Nephron (organoid): ENCODE measurements around the gene TTLL11.

ENCODE experiments used
- H3K27ac Mint-ChIP-seq, 3 experiments: 2 replicates each; pipeline ENCODE4 v1.8.0; 2020; ENCODE audit warnings: mixed read lengths in 3 of 3, mild to moderate bottlenecking in 2 of 3, moderate library complexity in 1 of 3
- H3K27me3 Mint-ChIP-seq: 2 replicates; pipeline ENCODE4 v1.8.0; 2021; ENCODE audit warnings: low read depth, mild to moderate bottlenecking, moderate library complexity, mixed read lengths
- H3K36me3 Mint-ChIP-seq: 2 replicates; pipeline ENCODE4 v1.8.0; 2020; ENCODE audit warnings: low read depth, mixed read lengths
- H3K4me1 Mint-ChIP-seq: 2 replicates; pipeline ENCODE4 v1.8.0; 2020; ENCODE audit warnings: mixed read lengths
- H3K4me3 Mint-ChIP-seq, 3 experiments: 2 replicates each; pipeline ENCODE4 v1.8.0; 2020; ENCODE audit warnings: mild to moderate bottlenecking in 3 of 3, mixed read lengths in 3 of 3, moderate library complexity in 2 of 3
- H3K9me3 Mint-ChIP-seq: 2 replicates; pipeline ENCODE4 v1.8.0; 2020; ENCODE audit warnings: mixed read lengths
- TF ChIP-seq, protein P1 (sequence below), 3 experiments: fragments of 200-600 bp; sonication (generic); IDR thresholded peaks; one replicate each; pipeline ENCODE4 v1.5.0; 2021; ENCODE audit warnings: antibody characterized with exemption in 3 of 3; ENCODE audit not compliant: unreplicated experiment in 3 of 3

TTLL11 gene

GRCh38 chr9:122115176-122116035 lies 22.3 kb upstream of the TTLL11 start:
- Mint-ChIP-seq H3K36me3 (no peaks in the 10 kb centered on the region), H3K27ac (no peak overlapping the region), H3K9me3 (no peaks in the 10 kb centered on the region), H3K27me3 (peaks cover 28% of the 10 kb centered on the region), H3K4me3 (no peak overlapping the region), H3K4me1 (peaks cover 22% of the 10 kb centered on the region)
- TF ChIP-seq, protein P1, sequence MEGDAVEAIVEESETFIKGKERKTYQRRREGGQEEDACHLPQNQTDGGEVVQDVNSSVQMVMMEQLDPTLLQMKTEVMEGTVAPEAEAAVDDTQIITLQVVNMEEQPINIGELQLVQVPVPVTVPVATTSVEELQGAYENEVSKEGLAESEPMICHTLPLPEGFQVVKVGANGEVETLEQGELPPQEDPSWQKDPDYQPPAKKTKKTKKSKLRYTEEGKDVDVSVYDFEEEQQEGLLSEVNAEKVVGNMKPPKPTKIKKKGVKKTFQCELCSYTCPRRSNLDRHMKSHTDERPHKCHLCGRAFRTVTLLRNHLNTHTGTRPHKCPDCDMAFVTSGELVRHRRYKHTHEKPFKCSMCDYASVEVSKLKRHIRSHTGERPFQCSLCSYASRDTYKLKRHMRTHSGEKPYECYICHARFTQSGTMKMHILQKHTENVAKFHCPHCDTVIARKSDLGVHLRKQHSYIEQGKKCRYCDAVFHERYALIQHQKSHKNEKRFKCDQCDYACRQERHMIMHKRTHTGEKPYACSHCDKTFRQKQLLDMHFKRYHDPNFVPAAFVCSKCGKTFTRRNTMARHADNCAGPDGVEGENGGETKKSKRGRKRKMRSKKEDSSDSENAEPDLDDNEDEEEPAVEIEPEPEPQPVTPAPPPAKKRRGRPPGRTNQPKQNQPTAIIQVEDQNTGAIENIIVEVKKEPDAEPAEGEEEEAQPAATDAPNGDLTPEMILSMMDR (IDR thresholded peaks at IDR 0.05; ENCODE audit: unreplicated experiment in 3 of 3): no peak

- H3K4me3 Mint-ChIP-seq: no peak overlapping the region
- H3K4me1 Mint-ChIP-seq: peaks cover 11% of the 10 kb centered on the region
- TF ChIP-seq, protein P1 (IDR thresholded peaks at IDR 0.05; ENCODE audit: unreplicated experiment in 3 of 3): no peak
- H3K27ac Mint-ChIP-seq: no peak overlapping the region
- H3K36me3 Mint-ChIP-seq: no peaks in the 10 kb centered on the region
- no peaks in the 10 kb centered on the region for H3K9me3 Mint-ChIP-seq
- H3K27me3 Mint-ChIP-seq: peaks cover 31% of the 10 kb centered on the region
Observed at GRCh38 chr9:122113574-122113973, 20.5 kb upstream of the TTLL11 start.

DNA sequence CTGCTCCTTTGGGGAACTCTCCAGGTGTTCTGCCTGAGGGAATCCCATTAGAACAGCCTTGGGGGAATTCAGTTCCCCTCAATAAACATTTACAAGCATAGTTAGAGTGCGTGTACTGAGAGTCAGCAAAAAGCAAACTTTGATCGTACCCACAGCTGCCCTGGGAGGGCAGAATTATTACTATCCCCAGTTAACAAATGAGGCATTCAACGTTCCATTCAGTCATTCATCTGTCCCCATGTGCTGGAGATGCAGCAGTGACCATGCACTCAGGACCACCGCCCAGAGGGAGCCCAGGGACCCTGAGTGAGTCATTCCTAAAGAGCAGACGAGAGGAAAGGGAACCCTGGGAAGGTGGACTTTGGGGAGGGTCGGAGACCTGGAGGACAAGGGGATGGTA lies 19.1 kb upstream of the TTLL11 start:
- TF ChIP-seq, protein P1 (IDR thresholded peaks at IDR 0.05; ENCODE audit: unreplicated experiment in 3 of 3): no peak
- no peak overlapping the region for H3K27ac Mint-ChIP-seq
- peaks cover 36% of the 10 kb centered on the region for H3K27me3 Mint-ChIP-seq
- H3K9me3 Mint-ChIP-seq: no peaks in the 10 kb centered on the region
- H3K36me3 Mint-ChIP-seq: no peaks in the 10 kb centered on the region
- peaks cover 11% of the 10 kb centered on the region for H3K4me1 Mint-ChIP-seq
- no peak overlapping the region for H3K4me3 Mint-ChIP-seq

GRCh38 chr9:122111413-122112085 lies 18.4 kb upstream of the TTLL11 start:
- Mint-ChIP-seq H3K9me3 (no peaks in the 10 kb centered on the region), H3K27me3 (peaks cover 36% of the 10 kb centered on the region), H3K27ac (no peak overlapping the region), H3K4me3 (no peak overlapping the region), H3K4me1 (peaks cover 11% of the 10 kb centered on the region), H3K36me3 (no peaks in the 10 kb centered on the region)
- TF ChIP-seq, protein P1 (IDR thresholded peaks at IDR 0.05; ENCODE audit: unreplicated experiment in 3 of 3): no peak

- TF ChIP-seq, protein P1 (IDR thresholded peaks at IDR 0.05; ENCODE audit: unreplicated experiment in 3 of 3): no peak
- Mint-ChIP-seq H3K36me3 (no peaks in the 10 kb centered on the region), H3K27me3 (peaks cover 31% of the 10 kb centered on the region), H3K9me3 (no peaks in the 10 kb centered on the region), H3K4me1 (peaks cover 5% of the 10 kb centered on the region), H3K27ac (no peak overlapping the region), H3K4me3 (no peak overlapping the region)
Observed at GRCh38 chr9:122110100-122110833, 17.2 kb upstream of the TTLL11 start.
